Measurements from ENCODE around the gene IGSF6. TPM values are rescaled to one million over a fixed set of nuclear protein-coding genes. Genes with fewer than 3 reads are reported as not detected.

Gene IGSF6
- total RNA-seq, 1 donor, result not detected

DNA sequence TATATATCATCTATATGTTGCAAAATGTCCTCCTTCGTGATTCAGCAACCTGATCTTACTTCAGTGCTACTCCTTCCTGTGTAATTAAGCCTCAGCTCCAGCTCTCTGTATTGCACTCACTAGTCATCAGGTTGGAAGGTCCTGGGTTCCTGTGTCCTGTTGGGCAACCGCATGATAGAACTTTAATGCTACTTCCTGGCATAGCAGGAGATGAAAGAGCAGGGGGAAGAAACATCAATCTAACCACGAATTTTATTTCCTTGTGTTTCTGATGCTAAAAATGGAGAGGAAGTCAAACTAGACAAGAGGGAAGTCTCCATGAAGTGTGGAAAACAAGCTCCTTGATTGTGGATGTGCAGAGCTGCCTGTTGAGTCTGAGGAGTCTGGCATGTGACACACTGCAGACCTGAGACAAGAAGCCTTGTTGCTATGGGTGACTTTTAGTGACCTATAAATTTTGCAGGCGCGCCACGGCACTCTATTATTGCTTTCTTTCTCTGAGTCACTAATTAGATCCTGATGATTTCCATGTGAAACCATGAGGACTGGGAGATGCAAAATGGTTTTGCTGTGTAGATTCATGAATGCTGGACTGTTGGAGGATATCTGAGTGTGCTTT lies 25.6 kb downstream of the IGSF6 start:
- no peak overlapping the region for H3K4me3 ChIP-seq (ENCODE audit: low read depth, low read length)
- TF ChIP-seq, protein P1, sequence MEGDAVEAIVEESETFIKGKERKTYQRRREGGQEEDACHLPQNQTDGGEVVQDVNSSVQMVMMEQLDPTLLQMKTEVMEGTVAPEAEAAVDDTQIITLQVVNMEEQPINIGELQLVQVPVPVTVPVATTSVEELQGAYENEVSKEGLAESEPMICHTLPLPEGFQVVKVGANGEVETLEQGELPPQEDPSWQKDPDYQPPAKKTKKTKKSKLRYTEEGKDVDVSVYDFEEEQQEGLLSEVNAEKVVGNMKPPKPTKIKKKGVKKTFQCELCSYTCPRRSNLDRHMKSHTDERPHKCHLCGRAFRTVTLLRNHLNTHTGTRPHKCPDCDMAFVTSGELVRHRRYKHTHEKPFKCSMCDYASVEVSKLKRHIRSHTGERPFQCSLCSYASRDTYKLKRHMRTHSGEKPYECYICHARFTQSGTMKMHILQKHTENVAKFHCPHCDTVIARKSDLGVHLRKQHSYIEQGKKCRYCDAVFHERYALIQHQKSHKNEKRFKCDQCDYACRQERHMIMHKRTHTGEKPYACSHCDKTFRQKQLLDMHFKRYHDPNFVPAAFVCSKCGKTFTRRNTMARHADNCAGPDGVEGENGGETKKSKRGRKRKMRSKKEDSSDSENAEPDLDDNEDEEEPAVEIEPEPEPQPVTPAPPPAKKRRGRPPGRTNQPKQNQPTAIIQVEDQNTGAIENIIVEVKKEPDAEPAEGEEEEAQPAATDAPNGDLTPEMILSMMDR (IDR thresholded peaks at IDR 0.05; ENCODE audit: insufficient read depth, low read depth, low read length), result no peak
- peak; percentile 94 for DNase-seq (ENCODE audit: low read depth)

DNA sequence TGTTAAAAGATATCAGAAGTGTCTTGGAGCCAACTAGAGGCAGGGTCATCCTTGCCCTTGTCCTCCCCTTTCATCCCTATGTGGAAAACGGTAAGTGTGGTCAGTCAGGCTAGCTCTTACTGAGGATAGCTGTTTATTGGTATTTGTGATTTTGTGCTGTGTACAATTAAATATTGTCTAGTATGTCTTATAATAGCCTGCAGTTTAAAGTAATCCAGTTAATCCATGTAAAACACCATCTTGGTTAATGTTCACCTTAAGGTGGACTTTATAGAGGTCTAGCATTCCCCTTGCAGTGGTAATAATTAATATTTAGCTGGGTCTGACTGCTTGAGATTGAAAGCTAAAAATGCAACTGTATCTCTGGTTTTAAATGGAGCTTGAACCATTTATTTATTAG lies 27.4 kb downstream of the IGSF6 start:
- TF ChIP-seq, protein P1 (IDR thresholded peaks at IDR 0.05; ENCODE audit: insufficient read depth, low read depth, low read length), result no peak
- no peak for DNase-seq (ENCODE audit: low read depth)
- no peak overlapping the region for H3K4me3 ChIP-seq (ENCODE audit: low read depth, low read length)

DNA sequence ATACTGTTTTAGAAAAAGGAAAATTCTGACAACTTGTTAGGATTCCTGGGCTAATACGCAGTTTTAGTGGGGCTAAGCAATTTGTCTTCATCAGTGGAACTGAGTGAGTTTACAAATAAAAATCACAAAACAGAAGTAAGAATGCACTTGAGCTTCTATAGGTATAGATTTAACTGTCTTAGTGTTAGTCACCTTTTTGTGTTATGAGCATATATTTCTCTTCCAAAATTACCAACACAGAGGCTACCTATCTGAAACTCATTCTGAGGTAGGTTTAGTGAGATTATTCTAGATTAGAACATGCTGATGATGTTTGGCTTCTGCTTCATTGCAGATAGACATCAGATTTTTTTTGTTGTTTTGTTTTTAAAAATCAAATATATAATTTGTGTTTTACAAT lies 29.9 kb downstream of the IGSF6 start:
- no peak for DNase-seq (ENCODE audit: low read depth)

GRCh38 chr16:21620592-21620991 lies 31.8 kb downstream of the IGSF6 start:
- TF ChIP-seq, protein P1 (IDR thresholded peaks at IDR 0.05; ENCODE audit: insufficient read depth, low read depth, low read length), result no peak
- H3K4me3 ChIP-seq (ENCODE audit: low read depth, low read length), result no peak overlapping the region
- no peak for DNase-seq (ENCODE audit: low read depth)

More for the DNA sequence above, 29.9 kb downstream of the IGSF6 start:
- TF ChIP-seq, protein P1 (IDR thresholded peaks at IDR 0.05; ENCODE audit: insufficient read depth, low read depth, low read length), result no peak
- H3K4me3 ChIP-seq (ENCODE audit: low read depth, low read length), result no peak overlapping the region

DNA sequence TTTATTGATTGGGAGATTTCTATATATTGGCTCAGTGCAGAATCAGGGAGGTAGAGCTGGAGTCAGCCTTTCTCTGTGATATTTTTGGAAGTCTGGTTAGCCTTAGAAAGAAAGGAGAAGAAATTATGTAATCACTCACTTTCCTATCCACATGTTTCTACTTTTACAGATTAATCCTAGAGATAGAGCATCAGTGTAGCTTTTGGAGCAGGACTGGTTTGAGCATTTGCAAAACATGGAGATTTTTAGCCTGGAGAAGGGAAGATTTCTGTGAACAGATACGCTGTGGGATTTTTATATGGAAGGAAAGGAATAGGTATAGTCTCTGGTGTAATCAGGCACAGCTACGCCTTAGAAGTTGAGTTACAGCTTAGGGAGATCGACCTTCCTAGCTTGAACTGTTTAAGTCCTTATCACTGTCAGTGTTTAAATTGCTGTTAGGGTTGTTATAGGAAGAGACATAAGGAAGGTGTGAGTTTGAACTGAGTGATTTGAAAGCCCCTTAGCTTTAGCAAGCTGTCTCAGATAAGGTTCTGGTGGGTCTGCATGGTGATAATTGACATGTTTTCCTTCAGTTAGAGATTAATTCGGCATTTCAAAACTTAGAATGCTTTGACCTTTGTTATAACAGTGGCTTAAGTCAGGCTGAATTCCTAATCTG lies 32.5 kb downstream of the IGSF6 start:
- TF ChIP-seq, protein P1 (IDR thresholded peaks at IDR 0.05; ENCODE audit: insufficient read depth, low read depth, low read length), result no peak
- DNase-seq (ENCODE audit: low read depth), result no peak
- H3K4me3 ChIP-seq (ENCODE audit: low read depth, low read length), result no peak overlapping the region

- TF ChIP-seq, protein P1 (IDR thresholded peaks at IDR 0.05; ENCODE audit: insufficient read depth, low read depth, low read length), result no peak
- H3K4me3 ChIP-seq (ENCODE audit: low read depth, low read length), result no peak overlapping the region
- DNase-seq (ENCODE audit: low read depth), result no peak
These were observed 34.1 kb downstream of the IGSF6 start for GRCh38 chr16:21618281-21618680.

Measured in fibroblast of villous mesenchyme (primary cell).